SK-N-MC (cell line): ENCODE results near the gene C4orf51.

Experiments used
- DNase-seq: peaks from one replicate; pipeline ENCODE4 v3.0.0-alpha.2; 2011; ENCODE audit warnings: low read depth, low spot score
- H3K27ac ChIP-seq: fragments of 200-600 bp; sonication (generic); 2 replicates; pipeline ENCODE4 v1.5.1; 2016; ENCODE audit warnings: mixed run types
- H3K36me3 ChIP-seq: fragments of 200-600 bp; sonication (generic); 2 replicates; pipeline ENCODE4 v1.6.1; 2017; ENCODE audit warnings: antibody characterized with exemption, low read length, mixed read lengths; ENCODE audit not compliant: insufficient read depth
- H3K4me3 ChIP-seq: fragments of 200-600 bp; sonication (generic); 2 replicates; pipeline ENCODE4 v1.5.1; 2016
- H3K9ac ChIP-seq: fragments of 200-600 bp; sonication (generic); 2 replicates; pipeline ENCODE4 v1.8.0; 2017; ENCODE audit warnings: mixed run types, mixed read lengths; ENCODE audit not compliant: insufficient read length
- H3K9me3 ChIP-seq: fragments of 200-600 bp; sonication (generic); 2 replicates; pipeline ENCODE4 v1.6.1; 2017; ENCODE audit warnings: low read depth, mild to moderate bottlenecking, antibody characterized with exemption, low read length, moderate library complexity, mixed read lengths
- EZH2 ChIP-seq: fragments of 200-600 bp; sonication (generic); IDR thresholded peaks from one replicate; pipeline ENCODE4 v1.6.1; 2017; ENCODE audit warnings: antibody characterized with exemption
- FOXP2 ChIP-seq: optimal IDR thresholded peaks from 2 replicates; pipeline ENCODE3; 2011; ENCODE audit warnings: mild to moderate bottlenecking, moderate library complexity; ENCODE audit not compliant: insufficient read depth; ENCODE audit errors: extremely low read length, control extremely low read depth
- POLR2AphosphoS5 ChIP-seq: IDR thresholded peaks from 2 replicates; pipeline ENCODE4 v1.6.1; 2012; ENCODE audit warnings: mild to moderate bottlenecking, low read depth, low read length, borderline replicate concordance

Gene C4orf51

GRCh38 chr4:145756244-145756643 is 76.3 kb downstream of the C4orf51 start:
- Histone ChIP-seq H3K27ac (no peak overlapping the region), H3K9me3 (no peaks in the 10 kb centered on the region), H3K9ac (no peak overlapping the region), H3K4me3 (no peak overlapping the region), H3K36me3 (peaks cover 6% of the 10 kb centered on the region; the same call in 1 of the 2 replicates)
- DNase-seq, result no peak
- TF ChIP-seq EZH2 (no peak), POLR2AphosphoS5 (no peak), FOXP2 (no peak)

GRCh38 chr4:145757188-145757587 is 77.2 kb downstream of the C4orf51 start:
- no peak for DNase-seq
- no peaks in the 10 kb centered on the region for H3K9me3 ChIP-seq
- H3K36me3 ChIP-seq, result peaks cover 7% of the 10 kb centered on the region; the same call in 1 of the 2 replicates
- H3K4me3 ChIP-seq, result no peak overlapping the region
- TF ChIP-seq FOXP2 (no peak), EZH2 (no peak), POLR2AphosphoS5 (no peak)
- H3K9ac ChIP-seq, result no peak overlapping the region
- no peak overlapping the region for H3K27ac ChIP-seq

- no peaks in the 10 kb centered on the region for H3K9me3 ChIP-seq
- no peak overlapping the region for H3K9ac ChIP-seq
- DNase-seq, result no peak
- H3K27ac ChIP-seq, result no peak overlapping the region
- no peak overlapping the region for H3K4me3 ChIP-seq
- TF ChIP-seq EZH2 (no peak), FOXP2 (no peak), POLR2AphosphoS5 (no peak)
- peaks cover 24% of the 10 kb centered on the region for H3K36me3 ChIP-seq
Measured at GRCh38 chr4:145760176-145760575, 80.2 kb downstream of the C4orf51 start.

- Histone ChIP-seq H3K27ac (no peak overlapping the region), H3K4me3 (no peak overlapping the region), H3K9me3 (no peaks in the 10 kb centered on the region), H3K36me3 (peaks cover 29% of the 10 kb centered on the region), H3K9ac (no peak overlapping the region)
- no peak for TF ChIP-seq POLR2AphosphoS5
- TF ChIP-seq FOXP2, result no peak
- TF ChIP-seq EZH2, result no peak
- DNase-seq, result no peak
Measured at GRCh38 chr4:145760961-145761929, 81.3 kb downstream of the C4orf51 start.

GRCh38 chr4:145762719-145763118 is 82.8 kb downstream of the C4orf51 start:
- no peak overlapping the region for H3K4me3 ChIP-seq
- no peak overlapping the region for H3K27ac ChIP-seq
- no peaks in the 10 kb centered on the region for H3K9me3 ChIP-seq
- H3K9ac ChIP-seq, result no peak overlapping the region
- no peak for DNase-seq
- peaks cover 43% of the 10 kb centered on the region for H3K36me3 ChIP-seq
- no peak for TF ChIP-seq EZH2
- no peak for TF ChIP-seq POLR2AphosphoS5
- TF ChIP-seq FOXP2, result no peak

GRCh38 chr4:145763399-145763798 is 83.5 kb downstream of the C4orf51 start:
- TF ChIP-seq FOXP2, result no peak
- TF ChIP-seq POLR2AphosphoS5, result no peak
- no peak for TF ChIP-seq EZH2
- Histone ChIP-seq H3K9ac (no peak overlapping the region), H3K36me3 (peaks cover 43% of the 10 kb centered on the region), H3K9me3 (no peaks in the 10 kb centered on the region), H3K27ac (no peak overlapping the region), H3K4me3 (no peak overlapping the region)
- DNase-seq, result no peak

GRCh38 chr4:145766273-145766672 is 86.3 kb downstream of the C4orf51 start:
- Histone ChIP-seq H3K27ac (no peak overlapping the region), H3K4me3 (no peak overlapping the region), H3K36me3 (peaks cover 38% of the 10 kb centered on the region), H3K9me3 (no peaks in the 10 kb centered on the region), H3K9ac (no peak overlapping the region)
- DNase-seq, result no peak
- TF ChIP-seq FOXP2, result no peak
- TF ChIP-seq POLR2AphosphoS5, result no peak
- TF ChIP-seq EZH2, result no peak

GRCh38 chr4:145769450-145770037 is 89.6 kb downstream of the C4orf51 start:
- TF ChIP-seq FOXP2 (no peak), POLR2AphosphoS5 (no peak), EZH2 (no peak)
- Histone ChIP-seq H3K9ac (no peak overlapping the region), H3K27ac (no peak overlapping the region), H3K4me3 (no peak overlapping the region), H3K36me3 (peaks cover 43% of the 10 kb centered on the region), H3K9me3 (no peaks in the 10 kb centered on the region)
- no peak for DNase-seq
